ENCODE measurements around the gene FGF1. TPM values are rescaled to one million over a fixed set of nuclear protein-coding genes. Genes with fewer than 3 reads are reported as not detected.

FGF1 gene
- total and polyA plus RNA-seq, 7 donors, result 0.60 to 5.4 (median 2.0) TPM

GRCh38 chr5:142547445-142548380, 138.2 kb downstream of the FGF1 start:
- Histone ChIP-seq H3K36me3 (no peaks in the 10 kb centered on the region), H3K27ac (no peak overlapping the region), H3K27me3 (no peaks in the 10 kb centered on the region), H3K4me3 (no peak overlapping the region), H3K9me3 (no peaks in the 10 kb centered on the region), H3K4me1 (peaks cover 0 to 24% (median 8%) of the 10 kb centered on the region in 4 donors)
- no peak for TF ChIP-seq POLR2AphosphoS5 (IDR thresholded peaks at IDR 0.05)
- no peak for TF ChIP-seq CTCF (IDR thresholded peaks at IDR 0.05)
- TF ChIP-seq EP300 (IDR thresholded peaks at IDR 0.05), result no peak
- TF ChIP-seq POLR2A (IDR thresholded peaks at IDR 0.05), result no peak
- 92% methylated on average over 9 of the region's 9 CpGs for WGBS, 2 donors
- intact Hi-C loops (cut with DNase I), result loop anchor here (2.0 to 10.0 kb wide), 4 partner anchors 193 to 553 kb away; partner anchors contain the start of gene SPRY4
- DNase-seq, result no peak

GRCh38 chr5:142545650-142546322, 140.1 kb downstream of the FGF1 start:
- intact Hi-C loops (cut with DNase I), result loop anchor here (10.0 kb wide), 3 partner anchors 191 to 551 kb away; partner anchors contain the start of gene SPRY4
- Histone ChIP-seq H3K27me3 (no peaks in the 10 kb centered on the region), H3K4me3 (no peak overlapping the region), H3K27ac (no peak overlapping the region), H3K4me1 (peaks cover 0 to 27% (median 7%) of the 10 kb centered on the region in 4 donors), H3K9me3 (no peaks in the 10 kb centered on the region), H3K36me3 (no peaks in the 10 kb centered on the region)
- no peak for TF ChIP-seq CTCF (IDR thresholded peaks at IDR 0.05)
- no peak for TF ChIP-seq POLR2A (IDR thresholded peaks at IDR 0.05)
- TF ChIP-seq POLR2AphosphoS5 (IDR thresholded peaks at IDR 0.05), result no peak
- no peak for TF ChIP-seq EP300 (IDR thresholded peaks at IDR 0.05)
- no peak for DNase-seq
- WGBS, 2 donors, result 81 to 86% methylated on average over 3 of the region's 3 CpGs

DNA sequence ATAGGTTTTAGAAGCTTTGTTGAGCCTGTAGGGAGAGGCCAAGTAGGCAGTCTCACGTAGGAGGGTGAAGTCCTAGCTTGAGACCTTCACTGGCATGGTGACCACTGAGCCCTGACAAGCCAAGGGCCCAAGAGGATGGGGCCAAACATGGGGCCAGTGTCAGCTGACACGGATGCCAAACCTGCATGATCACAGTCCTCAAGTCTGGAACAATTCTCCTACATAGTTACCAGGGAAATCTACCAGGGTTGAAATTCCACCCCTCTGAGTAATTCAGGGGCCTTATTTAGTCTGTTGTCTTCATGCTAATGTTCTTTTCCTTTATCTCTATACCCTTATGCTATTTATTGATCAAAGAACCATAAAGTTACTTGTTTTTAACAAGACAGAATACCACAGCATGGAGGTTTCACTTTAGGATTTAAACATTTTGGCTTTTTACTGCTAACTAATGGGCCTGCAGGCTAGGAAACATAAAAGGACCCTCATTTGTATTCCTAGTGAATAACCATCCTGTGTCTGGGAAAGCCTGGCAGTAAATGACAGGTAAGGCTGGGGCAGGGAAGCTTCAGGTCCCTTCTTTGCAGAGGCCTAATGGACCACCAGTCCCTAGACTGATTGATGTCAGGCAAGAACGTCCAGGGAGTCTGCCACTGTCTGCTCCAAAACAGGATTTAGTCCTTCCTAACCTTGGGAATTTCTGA, 140.8 kb downstream of the FGF1 start:
- no peak for DNase-seq
- WGBS, 2 donors, result 80 to 81% methylated on average over 3 of the region's 3 CpGs
- intact Hi-C loops (cut with DNase I), result loop anchor here (10.0 kb wide), 3 partner anchors 190 to 550 kb away; partner anchors contain the start of gene SPRY4
- H3K27ac ChIP-seq, result no peak overlapping the region
- H3K9me3 ChIP-seq, result no peaks in the 10 kb centered on the region
- H3K27me3 ChIP-seq, result no peaks in the 10 kb centered on the region
- H3K36me3 ChIP-seq, result no peaks in the 10 kb centered on the region
- peaks cover 0 to 27% (median 7%) of the 10 kb centered on the region in 4 donors for H3K4me1 ChIP-seq
- TF ChIP-seq EP300 (IDR thresholded peaks at IDR 0.05), result no peak
- TF ChIP-seq POLR2AphosphoS5 (IDR thresholded peaks at IDR 0.05), result no peak
- no peak for TF ChIP-seq CTCF (IDR thresholded peaks at IDR 0.05)
- no peak for TF ChIP-seq POLR2A (IDR thresholded peaks at IDR 0.05)
- no peak overlapping the region for H3K4me3 ChIP-seq

DNA sequence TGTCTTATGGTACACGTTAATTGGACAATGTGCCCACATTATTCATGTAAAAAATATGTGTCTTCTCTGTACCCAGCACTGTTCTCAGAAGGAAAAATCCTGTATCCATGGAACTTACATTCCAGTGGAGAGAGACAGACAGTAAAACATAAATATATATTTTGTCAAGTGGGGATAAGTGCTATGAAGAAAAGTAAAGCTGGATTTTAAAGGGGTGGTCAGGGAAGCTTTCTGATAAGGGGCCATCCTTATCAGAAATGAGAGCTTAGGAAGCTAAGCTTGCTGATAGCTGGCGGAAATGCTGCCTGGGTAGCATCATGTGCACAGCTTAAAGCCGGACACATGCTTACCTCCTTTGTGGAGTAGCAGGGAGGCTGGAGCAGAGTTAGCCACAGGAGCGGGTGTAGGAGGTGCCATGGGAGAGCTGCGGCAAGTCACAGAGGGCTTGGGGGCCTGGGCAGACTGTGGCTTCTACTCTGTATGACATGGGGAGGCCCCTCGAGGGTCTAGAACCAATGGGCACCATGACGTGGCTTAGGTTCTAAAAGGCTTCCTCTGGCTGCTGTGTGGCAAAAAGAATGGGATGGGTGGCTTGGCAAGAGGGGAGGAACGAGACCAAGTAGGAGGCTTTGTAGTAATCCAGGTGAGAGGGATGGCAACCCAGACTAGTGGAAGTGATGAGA, 141.7 kb downstream of the FGF1 start:
- no peak overlapping the region for H3K4me3 ChIP-seq
- TF ChIP-seq POLR2AphosphoS5 (IDR thresholded peaks at IDR 0.05) (no peak), CTCF (IDR thresholded peaks at IDR 0.05) (no peak), EP300 (IDR thresholded peaks at IDR 0.05) (no peak), POLR2A (IDR thresholded peaks at IDR 0.05) (no peak)
- H3K9me3 ChIP-seq, result no peaks in the 10 kb centered on the region
- H3K27me3 ChIP-seq, result no peaks in the 10 kb centered on the region
- DNase-seq, result no peak
- WGBS, 2 donors, result 86 to 90% methylated on average over 8 of the region's 8 CpGs
- no peaks in the 10 kb centered on the region for H3K36me3 ChIP-seq
- intact Hi-C loops (cut with DNase I), result loop anchor here (10.0 kb wide), 3 partner anchors 189 to 549 kb away; partner anchors contain the start of gene SPRY4
- peaks cover 0 to 27% (median 6%) of the 10 kb centered on the region in 4 donors for H3K4me1 ChIP-seq
- peak overlapping the region in 1 of 4 donors; percentile 22 for H3K27ac ChIP-seq
